ENCODE results near the gene KRT40. TPM values are rescaled to one million over a fixed set of nuclear protein-coding genes. Genes with fewer than 3 reads are reported as not detected.

The KRT40 gene
- total and polyA plus RNA-seq, 3 donors from 2014 or later: 0.16 to 0.45 TPM; not detected in 1

DNA sequence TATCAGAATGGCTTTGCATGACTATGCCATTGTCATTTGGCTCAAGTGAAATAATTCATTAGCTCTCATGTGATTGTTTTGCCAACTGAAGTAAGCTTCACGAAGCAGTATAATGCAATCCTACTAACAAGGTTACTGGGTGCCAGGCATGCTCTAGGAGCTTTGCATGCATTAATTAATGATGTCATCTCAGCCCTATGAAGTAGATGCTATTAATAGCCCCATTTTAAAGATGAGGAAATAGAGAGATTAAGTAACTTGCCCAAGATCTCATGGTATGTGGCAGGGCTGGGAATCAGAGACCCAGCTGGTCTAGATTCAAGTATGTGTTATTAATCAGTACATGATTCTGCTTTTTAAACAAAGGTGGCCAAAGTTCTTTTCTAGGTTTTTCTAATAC lies 31.5 kb downstream of the KRT40 start:
- no peak overlapping the region for H3K27ac ChIP-seq
- DNase-seq: no peak

DNA sequence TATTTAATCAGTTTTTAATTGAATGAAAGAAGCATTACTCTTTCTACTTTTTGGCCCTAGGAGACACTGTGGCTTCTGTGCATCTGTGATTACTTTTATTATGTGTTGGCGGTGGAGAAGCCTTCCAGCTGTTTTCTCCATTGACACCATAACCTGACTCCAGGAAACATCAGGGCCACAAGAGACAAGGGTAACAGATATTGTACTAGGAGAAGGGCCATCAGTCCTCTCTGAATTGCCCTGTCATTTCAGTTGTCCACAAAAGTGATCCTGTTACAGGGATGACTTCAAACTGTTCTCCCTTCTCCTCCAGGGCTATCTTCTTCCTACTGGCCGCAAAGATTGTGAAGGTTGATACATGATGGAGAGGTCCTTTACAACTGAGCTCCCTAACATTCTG lies 32.0 kb downstream of the KRT40 start:
- H3K4me3 ChIP-seq: no peak overlapping the region
- H3K4me1 ChIP-seq: peaks cover 3% of the 10 kb centered on the region
- TF ChIP-seq, protein P1, sequence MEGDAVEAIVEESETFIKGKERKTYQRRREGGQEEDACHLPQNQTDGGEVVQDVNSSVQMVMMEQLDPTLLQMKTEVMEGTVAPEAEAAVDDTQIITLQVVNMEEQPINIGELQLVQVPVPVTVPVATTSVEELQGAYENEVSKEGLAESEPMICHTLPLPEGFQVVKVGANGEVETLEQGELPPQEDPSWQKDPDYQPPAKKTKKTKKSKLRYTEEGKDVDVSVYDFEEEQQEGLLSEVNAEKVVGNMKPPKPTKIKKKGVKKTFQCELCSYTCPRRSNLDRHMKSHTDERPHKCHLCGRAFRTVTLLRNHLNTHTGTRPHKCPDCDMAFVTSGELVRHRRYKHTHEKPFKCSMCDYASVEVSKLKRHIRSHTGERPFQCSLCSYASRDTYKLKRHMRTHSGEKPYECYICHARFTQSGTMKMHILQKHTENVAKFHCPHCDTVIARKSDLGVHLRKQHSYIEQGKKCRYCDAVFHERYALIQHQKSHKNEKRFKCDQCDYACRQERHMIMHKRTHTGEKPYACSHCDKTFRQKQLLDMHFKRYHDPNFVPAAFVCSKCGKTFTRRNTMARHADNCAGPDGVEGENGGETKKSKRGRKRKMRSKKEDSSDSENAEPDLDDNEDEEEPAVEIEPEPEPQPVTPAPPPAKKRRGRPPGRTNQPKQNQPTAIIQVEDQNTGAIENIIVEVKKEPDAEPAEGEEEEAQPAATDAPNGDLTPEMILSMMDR (IDR thresholded peaks at IDR 0.05): no peak
- TF ChIP-seq POLR2A (IDR thresholded peaks at IDR 0.05): no peak
- intact Hi-C loops (cut with DNase I; ENCODE audit: low total_unique reads): no loop called here
- no peaks in the 10 kb centered on the region for H3K9me3 ChIP-seq
- no peaks in the 10 kb centered on the region for H3K36me3 ChIP-seq (ENCODE audit: low read depth, missing control alignments)
- no peaks in the 10 kb centered on the region for H3K27me3 ChIP-seq
- DNase-seq: no peak
- no peak overlapping the region for H3K27ac ChIP-seq
- 89 to 94% methylated on average over 2 of the region's 2 CpGs for WGBS, 2 donors

More for the DNA sequence above, 31.5 kb downstream of the KRT40 start:
- no peaks in the 10 kb centered on the region for H3K36me3 ChIP-seq (ENCODE audit: low read depth, missing control alignments)
- WGBS, 2 donors: 70 to 93% methylated on average over 1 of the region's 1 CpG
- peaks cover 3% of the 10 kb centered on the region for H3K4me1 ChIP-seq
- no peak for TF ChIP-seq POLR2A (IDR thresholded peaks at IDR 0.05)
- TF ChIP-seq, protein P1 (IDR thresholded peaks at IDR 0.05): no peak
- intact Hi-C loops (cut with DNase I; ENCODE audit: low total_unique reads): no loop called here
- H3K27me3 ChIP-seq: no peaks in the 10 kb centered on the region
- no peaks in the 10 kb centered on the region for H3K9me3 ChIP-seq
- no peak overlapping the region for H3K4me3 ChIP-seq

DNA sequence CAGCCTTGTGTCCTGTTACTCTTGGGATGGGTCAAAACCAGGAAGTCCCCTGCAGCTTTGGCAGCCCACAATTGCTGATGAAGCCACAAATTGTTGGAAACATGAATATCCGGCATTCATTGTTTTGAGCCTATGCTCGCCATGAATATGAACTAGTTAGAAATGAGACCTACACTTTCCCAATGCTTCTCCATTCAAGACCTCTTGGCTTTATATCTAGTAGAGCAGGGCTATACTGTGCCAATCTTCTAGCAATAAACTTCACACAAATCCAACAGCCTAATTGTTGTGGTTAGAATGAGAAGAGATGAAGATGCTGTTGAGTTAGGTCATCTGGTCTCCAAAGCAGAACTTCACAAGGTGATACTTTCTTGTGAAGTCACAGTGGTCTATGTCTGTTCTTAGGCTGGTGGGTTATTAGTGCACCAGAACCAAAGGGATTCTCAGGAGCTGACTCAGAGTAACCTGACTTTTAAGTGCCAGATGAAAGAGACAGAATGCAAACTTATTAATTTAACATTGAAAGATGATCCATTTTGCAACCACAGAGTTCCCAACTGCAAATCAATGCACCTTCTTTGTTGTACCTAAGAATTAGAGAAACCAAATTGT lies 33.0 kb downstream of the KRT40 start:
- DNase-seq: no peak
- H3K27ac ChIP-seq: no peak overlapping the region
- H3K9me3 ChIP-seq: no peaks in the 10 kb centered on the region
- H3K36me3 ChIP-seq (ENCODE audit: low read depth, missing control alignments): no peaks in the 10 kb centered on the region
- no peak for TF ChIP-seq POLR2A (IDR thresholded peaks at IDR 0.05)
- TF ChIP-seq, protein P1 (IDR thresholded peaks at IDR 0.05): no peak
- intact Hi-C loops (cut with DNase I; ENCODE audit: low total_unique reads): no loop called here
- no peak overlapping the region for H3K4me3 ChIP-seq
- no peaks in the 10 kb centered on the region for H3K27me3 ChIP-seq
- WGBS, 2 donors: 93 to 96% methylated on average over 2 of the region's 2 CpGs
- peaks cover 3% of the 10 kb centered on the region for H3K4me1 ChIP-seq

DNA sequence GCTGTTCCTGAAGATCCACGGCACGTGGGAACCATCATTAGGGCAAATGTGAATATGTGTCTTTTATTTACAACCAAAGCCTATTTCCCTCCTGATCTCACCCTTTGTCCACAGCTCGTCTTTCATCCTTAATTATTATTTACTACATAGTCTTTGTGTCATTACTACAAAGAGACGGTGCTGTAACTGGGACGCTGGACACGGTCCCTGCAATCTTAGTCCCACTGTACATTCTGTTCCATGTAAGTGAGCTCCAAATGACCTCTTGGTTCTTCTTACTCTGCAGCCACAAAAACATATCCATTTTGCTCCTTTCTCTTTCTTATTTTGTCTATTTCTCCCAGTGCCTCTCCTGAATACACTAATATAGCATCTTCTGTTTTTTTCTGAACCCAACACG lies 34.0 kb downstream of the KRT40 start:
- intact Hi-C loops (cut with DNase I; ENCODE audit: low total_unique reads): no loop called here
- peaks cover 3% of the 10 kb centered on the region for H3K4me1 ChIP-seq
- no peak overlapping the region for H3K4me3 ChIP-seq
- WGBS, 2 donors: 36 to 43% methylated on average over 7 of the region's 7 CpGs
- peak; percentile 66 for DNase-seq
- no peak overlapping the region for H3K27ac ChIP-seq
- TF ChIP-seq POLR2A (IDR thresholded peaks at IDR 0.05): no peak
- TF ChIP-seq, protein P1 (IDR thresholded peaks at IDR 0.05): no peak
- H3K27me3 ChIP-seq: no peaks in the 10 kb centered on the region
- H3K36me3 ChIP-seq (ENCODE audit: low read depth, missing control alignments): no peaks in the 10 kb centered on the region
- H3K9me3 ChIP-seq: no peaks in the 10 kb centered on the region

DNA sequence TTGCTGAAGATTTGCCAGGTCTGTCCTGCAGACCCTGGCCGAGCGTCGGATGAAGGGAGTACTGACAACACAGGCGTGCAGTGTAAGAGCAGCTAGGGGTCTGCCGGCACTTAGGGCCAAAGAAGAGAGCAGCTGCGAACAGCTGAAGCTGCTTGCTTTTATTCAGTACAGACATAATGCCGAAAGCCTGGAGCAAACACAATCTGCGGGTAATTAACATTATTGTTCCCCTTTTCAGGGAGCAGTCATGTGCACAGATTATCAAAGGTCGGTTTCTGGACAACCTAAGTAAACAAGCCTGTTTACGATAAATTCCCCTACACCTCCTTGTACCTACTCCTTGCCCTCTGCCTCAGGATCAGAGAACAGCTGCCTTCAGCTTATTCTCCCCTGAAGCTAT lies 34.7 kb downstream of the KRT40 start:
- no peak for TF ChIP-seq POLR2A (IDR thresholded peaks at IDR 0.05)
- TF ChIP-seq, protein P1 (IDR thresholded peaks at IDR 0.05): no peak
- DNase-seq: peak; percentile 43
- WGBS, 2 donors: 24 to 27% methylated on average over 6 to 10 of the region's 10 CpGs
- intact Hi-C loops (cut with DNase I; ENCODE audit: low total_unique reads): no loop called here
- H3K36me3 ChIP-seq (ENCODE audit: low read depth, missing control alignments): no peaks in the 10 kb centered on the region
- no peak overlapping the region for H3K4me3 ChIP-seq
- no peaks in the 10 kb centered on the region for H3K27me3 ChIP-seq
- peaks cover 3% of the 10 kb centered on the region for H3K4me1 ChIP-seq
- H3K27ac ChIP-seq: peak overlapping the region in 1 of 2 donors; percentile 66
- no peaks in the 10 kb centered on the region for H3K9me3 ChIP-seq
